ENCODE data around the gene SDK2.
"Not testable (repeated sequence)": the region's sequence is repeated elsewhere in the genome, so short reads cannot be mapped to it uniquely, and the experiment has no call there.

The SDK2 gene

GRCh38 chr17:73453494-73453893 lies 190.8 kb downstream of the SDK2 start:
- not testable (repeated sequence) for DNase-seq (ENCODE audit: low spot score)

GRCh38 chr17:73453090-73453489 lies 191.2 kb downstream of the SDK2 start:
- no peak for DNase-seq (ENCODE audit: low spot score)

GRCh38 chr17:73452009-73452408 lies 192.2 kb downstream of the SDK2 start:
- DNase-seq (ENCODE audit: low spot score): no peak

- DNase-seq (ENCODE audit: low spot score): no peak
These were observed 196.9 kb downstream of the SDK2 start for GRCh38 chr17:73447319-73447718.

GRCh38 chr17:73446617-73447016 lies 197.6 kb downstream of the SDK2 start:
- no peak for DNase-seq (ENCODE audit: low spot score)

- no peak for DNase-seq (ENCODE audit: low spot score)
These were observed 198.8 kb downstream of the SDK2 start for GRCh38 chr17:73445466-73445865.

GRCh38 chr17:73444021-73444420 lies 200.2 kb downstream of the SDK2 start:
- no peak for DNase-seq (ENCODE audit: low spot score)

GRCh38 chr17:73439597-73439996 lies 204.6 kb downstream of the SDK2 start:
- DNase-seq (ENCODE audit: low spot score): no peak

- DNase-seq (ENCODE audit: low spot score): no peak
These were observed 206.4 kb downstream of the SDK2 start for GRCh38 chr17:73437826-73438225.

- no peak for DNase-seq (ENCODE audit: low spot score)
These were observed 207.3 kb downstream of the SDK2 start for GRCh38 chr17:73436954-73437353.

- DNase-seq (ENCODE audit: low spot score): no peak
These were observed 208.8 kb downstream of the SDK2 start for GRCh38 chr17:73435412-73435811.

- no peak for DNase-seq (ENCODE audit: low spot score)
These were observed 210.1 kb downstream of the SDK2 start for GRCh38 chr17:73434154-73434553.

- DNase-seq (ENCODE audit: low spot score): no peak
These were observed 210.7 kb downstream of the SDK2 start for GRCh38 chr17:73433501-73433900.

GRCh38 chr17:73432624-73433190 lies 211.5 kb downstream of the SDK2 start:
- DNase-seq (ENCODE audit: low spot score): no peak

- no peak for DNase-seq (ENCODE audit: low spot score)
These were observed 212.6 kb downstream of the SDK2 start for GRCh38 chr17:73431401-73432205.

GRCh38 chr17:73430848-73431247 lies 213.4 kb downstream of the SDK2 start:
- no peak for DNase-seq (ENCODE audit: low spot score)

- DNase-seq (ENCODE audit: low spot score): no peak
These were observed 214.0 kb downstream of the SDK2 start for GRCh38 chr17:73430165-73430680.

GRCh38 chr17:73429440-73430164 lies 214.6 kb downstream of the SDK2 start:
- peak; percentile 96 for DNase-seq (ENCODE audit: low spot score)

- no peak for DNase-seq (ENCODE audit: low spot score)
These were observed 217.0 kb downstream of the SDK2 start for GRCh38 chr17:73427198-73427597.

- no peak for DNase-seq (ENCODE audit: low spot score)
These were observed 219.7 kb downstream of the SDK2 start for GRCh38 chr17:73424571-73424970.

GRCh38 chr17:73423806-73424205 lies 220.4 kb downstream of the SDK2 start:
- DNase-seq (ENCODE audit: low spot score): no peak

- no peak for DNase-seq (ENCODE audit: low spot score)
These were observed 221.0 kb downstream of the SDK2 start for GRCh38 chr17:73423159-73423715.

- no peak for DNase-seq (ENCODE audit: low spot score)
These were observed 222.1 kb downstream of the SDK2 start for GRCh38 chr17:73422121-73422520.

All from iPS-NIHi11 (cell line).